VCaP (cell line): Measurements from ENCODE around the gene GALNT12.

Source experiments
- H3K27ac ChIP-seq: fragments of 450-650 bp; 2 replicates; pipeline ENCODE4 v1.5.1; 2017
- CTCF ChIP-seq: fragments of 450-650 bp; conservative IDR thresholded peaks from 2 replicates; pipeline ENCODE4 v1.5.1; 2017; ENCODE audit warnings: mild to moderate bottlenecking, moderate library complexity

The GALNT12 gene

DNA sequence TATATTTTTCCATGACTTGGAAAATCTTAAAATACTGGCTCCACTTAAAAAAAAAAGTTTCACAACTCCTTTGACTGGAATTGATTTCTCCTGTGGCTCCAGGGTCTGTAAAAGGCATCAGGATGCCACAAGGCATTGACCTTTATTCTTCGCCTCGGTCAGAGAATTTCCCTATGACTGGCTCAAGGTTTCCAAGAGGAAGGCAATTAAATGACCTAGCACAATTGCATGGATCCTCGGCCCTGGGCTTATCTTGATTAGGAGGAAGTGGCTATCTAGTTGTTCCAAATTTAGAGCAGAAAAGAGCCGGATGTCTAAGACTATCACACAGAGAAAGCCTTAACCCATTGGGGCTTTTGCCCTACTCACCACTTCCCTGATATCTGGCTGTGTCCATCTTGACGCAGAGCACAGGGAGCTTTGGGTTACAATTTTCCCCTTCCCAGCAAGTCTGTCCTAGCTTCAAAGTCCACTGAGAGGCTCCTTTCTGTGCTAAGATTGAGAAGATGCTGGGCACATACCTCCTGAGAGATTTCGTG lies 79.3 kb downstream of the GALNT12 start:
- H3K27ac ChIP-seq: no peak overlapping the region

GRCh38 chr9:98887918-98888510 lies 80.5 kb downstream of the GALNT12 start:
- no peak for TF ChIP-seq CTCF
- no peak overlapping the region for H3K27ac ChIP-seq

More for the DNA sequence above, 79.3 kb downstream of the GALNT12 start:
- TF ChIP-seq CTCF: no peak

GRCh38 chr9:98888801-98889421 lies 81.4 kb downstream of the GALNT12 start:
- no peak for TF ChIP-seq CTCF
- H3K27ac ChIP-seq: no peak overlapping the region

DNA sequence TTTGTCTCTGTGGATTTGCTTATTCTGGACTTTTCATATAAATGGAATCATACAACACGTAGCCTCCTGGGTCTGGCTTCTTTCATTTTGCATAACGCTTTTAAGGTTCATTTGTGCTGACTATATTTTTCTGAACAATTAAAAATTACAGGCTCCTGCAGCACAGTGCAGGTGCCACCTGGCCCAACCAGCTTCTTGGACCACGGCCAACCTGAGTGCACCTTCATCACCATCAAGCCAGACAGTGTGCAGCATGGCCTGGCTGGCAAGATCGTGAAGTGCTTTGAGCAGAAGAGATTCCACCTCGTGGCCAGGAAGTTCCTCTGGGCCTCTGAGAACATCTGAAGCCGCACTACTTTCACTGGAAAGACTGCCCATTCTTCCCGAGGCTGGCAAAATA lies 82.8 kb downstream of the GALNT12 start:
- TF ChIP-seq CTCF: no peak
- no peak overlapping the region for H3K27ac ChIP-seq

- H3K27ac ChIP-seq: no peak overlapping the region
- TF ChIP-seq CTCF: no peak
Measured at GRCh38 chr9:98892288-98892687, 84.8 kb downstream of the GALNT12 start.

DNA sequence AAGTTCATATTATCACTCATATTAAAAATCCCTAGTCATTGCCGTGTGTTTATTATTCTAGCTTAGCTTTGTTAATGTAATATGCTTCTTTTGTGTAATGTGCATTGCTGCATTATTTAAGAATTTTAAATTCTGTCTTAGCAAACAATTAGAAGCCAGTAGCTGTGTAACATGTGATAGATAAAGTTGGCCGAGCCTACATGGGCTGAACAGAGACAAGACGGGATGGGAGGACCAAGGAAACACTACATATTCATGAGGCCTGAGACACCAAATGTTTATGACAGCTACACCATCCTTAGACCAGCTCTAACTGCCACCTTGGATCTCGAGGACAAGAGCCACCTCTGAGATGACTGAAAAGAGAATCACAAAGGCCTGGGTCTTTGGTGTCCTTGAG lies 85.2 kb downstream of the GALNT12 start:
- no peak for TF ChIP-seq CTCF
- no peak overlapping the region for H3K27ac ChIP-seq

DNA sequence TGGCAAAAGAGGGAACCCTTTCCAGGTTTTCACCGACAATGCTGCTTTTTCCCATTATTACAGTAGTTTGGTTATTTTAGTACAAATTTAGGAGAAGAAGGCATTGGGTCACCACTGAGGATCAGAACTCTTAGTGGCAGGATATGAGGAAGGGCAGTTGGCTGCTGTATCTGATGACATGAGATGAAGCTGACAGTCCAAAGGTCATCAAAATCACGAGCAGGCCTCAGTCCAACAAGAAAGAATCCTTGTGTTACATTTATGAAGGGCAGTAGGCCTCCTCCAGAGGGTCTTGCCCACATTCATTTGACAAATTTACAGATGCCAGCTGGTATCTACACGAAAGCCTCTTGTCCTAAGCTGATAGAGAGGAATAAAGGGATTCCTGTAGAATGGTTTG lies 86.7 kb downstream of the GALNT12 start:
- TF ChIP-seq CTCF: no peak

More for the DNA sequence above, 86.7 kb downstream of the GALNT12 start:
- H3K27ac ChIP-seq: no peak overlapping the region
